DMS79 (cell line): ENCODE data around the gene IL12A.

Experiments
- DNase-seq: peaks from one replicate; lab custom pipeline; 2025; lab: John Stamatoyannopoulos, UW

The IL12A gene

GRCh38 chr3:159989973-159990846, 1.6 kb downstream of the IL12A start:
- no peak for DNase-seq

GRCh38 chr3:159991591-159991990, 3.0 kb downstream of the IL12A start:
- DNase-seq, result no peak

GRCh38 chr3:159992589-159992988, 4.0 kb downstream of the IL12A start:
- no peak for DNase-seq

- DNase-seq, result peak; percentile 77
These were observed 5.5 kb downstream of the IL12A start for GRCh38 chr3:159994182-159994581.

GRCh38 chr3:159995091-159995490, 6.5 kb downstream of the IL12A start:
- DNase-seq, result no peak

GRCh38 chr3:159996018-159996417, 7.4 kb downstream of the IL12A start:
- no peak for DNase-seq

- no peak for DNase-seq
These were observed 8.3 kb downstream of the IL12A start for GRCh38 chr3:159996959-159997358.

GRCh38 chr3:160001148-160001760, 12.6 kb downstream of the IL12A start:
- no peak for DNase-seq

GRCh38 chr3:160001850-160002623, 13.4 kb downstream of the IL12A start:
- no peak for DNase-seq

GRCh38 chr3:160003520-160004128, 15.0 kb downstream of the IL12A start:
- peak; percentile 44 for DNase-seq

- no peak for DNase-seq
These were observed 16.4 kb downstream of the IL12A start for GRCh38 chr3:160005004-160005403.

GRCh38 chr3:160006282-160007163, 17.9 kb downstream of the IL12A start:
- peak; percentile 31 for DNase-seq

- DNase-seq, result no peak
These were observed 20.3 kb downstream of the IL12A start for GRCh38 chr3:160008961-160009360.

- DNase-seq, result no peak
These were observed 20.9 kb downstream of the IL12A start for GRCh38 chr3:160009525-160009924.

- no peak for DNase-seq
These were observed 21.9 kb downstream of the IL12A start for GRCh38 chr3:160010578-160010977.

- no peak for DNase-seq
These were observed 23.5 kb downstream of the IL12A start for GRCh38 chr3:160012108-160012507.

GRCh38 chr3:160016972-160017371, 28.3 kb downstream of the IL12A start:
- DNase-seq, result no peak

GRCh38 chr3:160018959-160019358, 30.3 kb downstream of the IL12A start:
- DNase-seq, result peak; percentile 78

GRCh38 chr3:160020057-160020711, 31.5 kb downstream of the IL12A start:
- no peak for DNase-seq

- DNase-seq, result no peak
These were observed 33.4 kb downstream of the IL12A start for GRCh38 chr3:160022068-160022467.

- DNase-seq, result no peak
These were observed 34.8 kb downstream of the IL12A start for GRCh38 chr3:160023476-160023875.
